ENCODE data around the gene HYAL4. TPM values are rescaled to one million over a fixed set of nuclear protein-coding genes. Genes with fewer than 3 reads are reported as not detected.
"Not testable (repeated sequence)": the region's sequence is repeated elsewhere in the genome, so short reads cannot be mapped to it uniquely, and the experiment has no call there.

The HYAL4 gene
- total RNA-seq, 1 donor from 2014 or later, result not detected

- intact Hi-C loops (cut with micrococcal nuclease), result no loop called here
- TF ChIP-seq CTCF (IDR thresholded peaks at IDR 0.05), result no peak
- Mint-ChIP-seq H3K27me3 (no peaks in the 10 kb centered on the region), H3K27ac (no peak overlapping the region), H3K36me3 (ENCODE audit: low read depth) (no peaks in the 10 kb centered on the region), H3K9me3 (no peaks in the 10 kb centered on the region), H3K4me1 (no peaks in the 10 kb centered on the region), H3K4me3 (no peak overlapping the region)
- POLR2A ChIA-PET, result no interaction called here
- CTCF ChIA-PET, result no interaction called here
- ATAC-seq (ENCODE audit: low read depth) (no peak), DNase-seq (no peak)
Measured at GRCh38 chr7:123888192-123888591, 43.2 kb downstream of the HYAL4 start.

GRCh38 chr7:123894753-123895152 is 49.8 kb downstream of the HYAL4 start:
- CTCF ChIA-PET; POLR2A ChIA-PET; ATAC-seq (ENCODE audit: low read depth); H3K9me3 Mint-ChIP-seq; H3K4me1 Mint-ChIP-seq; H3K36me3 Mint-ChIP-seq (ENCODE audit: low read depth); H3K27ac Mint-ChIP-seq; intact Hi-C loops (cut with micrococcal nuclease); H3K4me3 Mint-ChIP-seq; DNase-seq; H3K27me3 Mint-ChIP-seq: not testable (repeated sequence)

- DNase-seq, result no peak
- no peaks in the 10 kb centered on the region for H3K4me1 Mint-ChIP-seq
- CTCF ChIA-PET, result no interaction called here
- intact Hi-C loops (cut with micrococcal nuclease), result no loop called here
- H3K4me3 Mint-ChIP-seq, result no peak overlapping the region
- no peaks in the 10 kb centered on the region for H3K27me3 Mint-ChIP-seq
- H3K27ac Mint-ChIP-seq, result no peak overlapping the region
- ATAC-seq (ENCODE audit: low read depth), result no peak
- peaks cover 3% of the 10 kb centered on the region for H3K9me3 Mint-ChIP-seq
- H3K36me3 Mint-ChIP-seq (ENCODE audit: low read depth), result no peaks in the 10 kb centered on the region
- TF ChIP-seq CTCF (IDR thresholded peaks at IDR 0.05), result no peak
- POLR2A ChIA-PET, result no interaction called here
Measured at GRCh38 chr7:123901101-123901500, 56.1 kb downstream of the HYAL4 start.

GRCh38 chr7:123905714-123906113 is 60.7 kb downstream of the HYAL4 start:
- intact Hi-C loops (cut with micrococcal nuclease), result no loop called here
- Mint-ChIP-seq H3K36me3 (ENCODE audit: low read depth) (no peaks in the 10 kb centered on the region), H3K4me1 (no peaks in the 10 kb centered on the region), H3K9me3 (peaks cover 7% of the 10 kb centered on the region), H3K4me3 (no peak overlapping the region), H3K27ac (no peak overlapping the region), H3K27me3 (no peaks in the 10 kb centered on the region)
- no peak for TF ChIP-seq CTCF (IDR thresholded peaks at IDR 0.05)
- POLR2A ChIA-PET, result no interaction called here
- CTCF ChIA-PET, result no interaction called here
- DNase-seq (no peak), ATAC-seq (ENCODE audit: low read depth) (no peak)

DNA sequence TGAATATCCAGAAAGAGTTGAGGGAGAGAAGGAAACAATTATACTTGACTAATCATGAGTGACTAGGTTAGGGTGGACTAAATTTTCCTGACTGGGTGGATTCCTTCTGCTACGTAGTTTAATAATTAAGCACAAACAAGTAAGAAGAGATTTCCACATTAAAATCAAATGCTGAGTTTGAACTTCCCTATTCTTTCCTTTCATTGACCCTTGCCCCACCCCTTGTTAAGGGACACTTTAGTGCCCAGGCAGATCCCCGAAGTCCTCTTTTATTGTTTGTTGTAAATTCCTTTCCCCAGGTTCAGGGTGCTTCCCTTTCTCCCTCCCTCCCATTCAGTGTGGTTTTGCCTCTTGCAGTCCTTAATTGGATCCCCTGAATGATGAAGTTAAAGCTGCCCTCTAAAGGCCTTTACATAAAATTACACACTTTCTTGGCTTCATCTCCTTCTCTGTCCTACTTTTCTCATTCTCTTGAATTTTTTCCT is 71.3 kb downstream of the HYAL4 start:
- no peak for DNase-seq
- Mint-ChIP-seq H3K27ac (no peak overlapping the region), H3K27me3 (peaks cover 2% of the 10 kb centered on the region), H3K9me3 (no peaks in the 10 kb centered on the region), H3K4me1 (no peaks in the 10 kb centered on the region), H3K4me3 (no peak overlapping the region), H3K36me3 (ENCODE audit: low read depth) (no peaks in the 10 kb centered on the region)
- CTCF ChIA-PET, result no interaction called here
- intact Hi-C loops (cut with micrococcal nuclease), result no loop called here
- POLR2A ChIA-PET, result no interaction called here
- no peak for TF ChIP-seq CTCF (IDR thresholded peaks at IDR 0.05)
- no peak for ATAC-seq (ENCODE audit: low read depth)

DNA sequence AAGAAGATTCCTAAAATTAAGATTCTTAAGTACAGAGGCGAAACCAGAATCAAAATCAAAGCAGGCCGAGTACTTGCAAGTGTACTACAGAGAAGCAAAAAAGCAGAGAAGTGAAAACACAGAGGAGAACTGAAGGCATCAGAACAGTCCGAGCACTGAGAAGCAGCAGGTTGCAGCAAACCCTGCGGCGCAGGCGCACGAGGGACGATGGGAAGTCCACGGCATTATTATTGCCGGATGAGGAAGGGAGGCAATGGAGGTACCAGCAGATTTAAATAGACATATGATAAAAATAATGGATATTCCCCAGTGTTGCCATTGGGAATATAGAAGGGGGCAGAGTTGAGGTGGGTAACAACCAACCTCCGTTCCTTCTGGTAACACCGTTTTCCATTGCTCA is 72.9 kb downstream of the HYAL4 start:
- Mint-ChIP-seq H3K27ac (no peak overlapping the region), H3K27me3 (peaks cover 2% of the 10 kb centered on the region), H3K4me1 (no peaks in the 10 kb centered on the region), H3K36me3 (ENCODE audit: low read depth) (no peaks in the 10 kb centered on the region), H3K9me3 (no peaks in the 10 kb centered on the region), H3K4me3 (no peak overlapping the region)
- DNase-seq (no peak), ATAC-seq (ENCODE audit: low read depth) (no peak)
- no peak for TF ChIP-seq CTCF (IDR thresholded peaks at IDR 0.05)
- POLR2A ChIA-PET, result no interaction called here
- CTCF ChIA-PET, result no interaction called here
- intact Hi-C loops (cut with micrococcal nuclease), result no loop called here

Measured in activated B cell treated with CpG ODN at 0.5 μM for 24 hours (primary cell).